Activated naive CD4-positive, alpha-beta T cell treated with anti-CD3 and anti-CD28 coated beads, Interleukin-2, amount 10 ng/mL, durations not matched to agents 7 days and 5 days (primary cell): ENCODE measurements around the gene RGL1.
A peak's percentile ranks its signal among the peaks of the same experiment; 100 is the strongest.

ENCODE experiments used
- CTCF ChIA-PET: fragments of 350-600 bp; sonication (Branson Sonifier 250); formaldehyde crosslinking; loops from one replicate; lab custom pipeline; 2021; ENCODE audit warnings: antibody characterized with exemption; lab: Charles Lee
- DNase-seq: peaks from one replicate; pipeline ENCODE4 v3.0.0-alpha.2; 2020
- H3K27ac Mint-ChIP-seq: one replicate; pipeline ENCODE4 v1.8.0; 2021; ENCODE audit warnings: mild to moderate bottlenecking, moderate library complexity, mixed read lengths
- H3K27me3 Mint-ChIP-seq: one replicate; pipeline ENCODE4 v1.8.0; 2021; ENCODE audit warnings: mild to moderate bottlenecking, mixed read lengths
- H3K36me3 Mint-ChIP-seq: one replicate; pipeline ENCODE4 v1.8.0; 2021; ENCODE audit warnings: mixed read lengths
- H3K4me1 Mint-ChIP-seq: one replicate; pipeline ENCODE4 v1.8.0; 2021; ENCODE audit warnings: mixed read lengths
- H3K4me3 Mint-ChIP-seq: one replicate; pipeline ENCODE4 v1.8.0; 2021; ENCODE audit warnings: mild to moderate bottlenecking, moderate library complexity, mixed read lengths
- H3K9me3 Mint-ChIP-seq: one replicate; pipeline ENCODE4 v1.8.0; 2021; ENCODE audit warnings: mixed read lengths

RGL1 gene

GRCh38 chr1:183806125-183806524, 1.2 kb downstream of the RGL1 start:
- Mint-ChIP-seq H3K27me3 (peaks cover 26% of the 10 kb centered on the region), H3K4me1 (peaks cover 20% of the 10 kb centered on the region), H3K4me3 (no peak overlapping the region)

GRCh38 chr1:183806675-183807074, 1.8 kb downstream of the RGL1 start:
- DNase-seq: no peak
- peaks cover 26% of the 10 kb centered on the region for H3K27me3 Mint-ChIP-seq
- peak overlapping the region; percentile 26 for H3K4me3 Mint-ChIP-seq
- H3K27ac Mint-ChIP-seq: no peak overlapping the region
- H3K9me3 Mint-ChIP-seq: peaks cover 7% of the 10 kb centered on the region
- CTCF ChIA-PET: interaction anchor here (1.5 kb wide), 1 partner anchor 109 kb away, joined by 8 read pairs; no protein-coding TSS in a partner anchor
- peaks cover 2% of the 10 kb centered on the region for H3K36me3 Mint-ChIP-seq
- peaks cover 20% of the 10 kb centered on the region for H3K4me1 Mint-ChIP-seq

More at GRCh38 chr1:183806125-183806524, 1.2 kb downstream of the RGL1 start:
- DNase-seq: no peak
- no peak overlapping the region for H3K27ac Mint-ChIP-seq
- H3K36me3 Mint-ChIP-seq: peaks cover 2% of the 10 kb centered on the region
- H3K9me3 Mint-ChIP-seq: peaks cover 10% of the 10 kb centered on the region
- CTCF ChIA-PET: interaction anchor here (1.5 kb wide), 1 partner anchor 109 kb away, joined by 8 read pairs; no protein-coding TSS in a partner anchor

GRCh38 chr1:183807549-183808168, 2.7 kb downstream of the RGL1 start:
- Mint-ChIP-seq H3K4me1 (peaks cover 20% of the 10 kb centered on the region), H3K4me3 (no peak overlapping the region), H3K36me3 (no peaks in the 10 kb centered on the region)

GRCh38 chr1:183808296-183809027, 3.5 kb downstream of the RGL1 start:
- no peak overlapping the region for H3K27ac Mint-ChIP-seq
- no peaks in the 10 kb centered on the region for H3K36me3 Mint-ChIP-seq
- no peak overlapping the region for H3K4me3 Mint-ChIP-seq
- CTCF ChIA-PET: no interaction called here
- peaks cover 20% of the 10 kb centered on the region for H3K4me1 Mint-ChIP-seq
- DNase-seq: no peak
- H3K9me3 Mint-ChIP-seq: no peaks in the 10 kb centered on the region
- peaks cover 28% of the 10 kb centered on the region for H3K27me3 Mint-ChIP-seq

More at GRCh38 chr1:183807549-183808168, 2.7 kb downstream of the RGL1 start:
- Mint-ChIP-seq H3K27me3 (peaks cover 26% of the 10 kb centered on the region), H3K27ac (no peak overlapping the region), H3K9me3 (no peaks in the 10 kb centered on the region)
- no peak for DNase-seq
- CTCF ChIA-PET: no interaction called here

- no peak for DNase-seq
- H3K4me1 Mint-ChIP-seq: peaks cover 18% of the 10 kb centered on the region
- peaks cover 16% of the 10 kb centered on the region for H3K27me3 Mint-ChIP-seq
- CTCF ChIA-PET: no interaction called here
- no peaks in the 10 kb centered on the region for H3K9me3 Mint-ChIP-seq
- H3K36me3 Mint-ChIP-seq: no peaks in the 10 kb centered on the region
- no peak overlapping the region for H3K27ac Mint-ChIP-seq
- no peak overlapping the region for H3K4me3 Mint-ChIP-seq
Observed at GRCh38 chr1:183810121-183810520, 5.2 kb downstream of the RGL1 start.

- CTCF ChIA-PET: no interaction called here
Observed at GRCh38 chr1:183810756-183811544, 6.0 kb downstream of the RGL1 start.

GRCh38 chr1:183812128-183812527, 7.2 kb downstream of the RGL1 start:
- DNase-seq: no peak
- H3K4me3 Mint-ChIP-seq: no peak overlapping the region
- no peaks in the 10 kb centered on the region for H3K9me3 Mint-ChIP-seq
- CTCF ChIA-PET: no interaction called here
- no peaks in the 10 kb centered on the region for H3K36me3 Mint-ChIP-seq
- H3K27me3 Mint-ChIP-seq: peaks cover 4% of the 10 kb centered on the region
- H3K27ac Mint-ChIP-seq: no peak overlapping the region
- no peaks in the 10 kb centered on the region for H3K4me1 Mint-ChIP-seq

More at GRCh38 chr1:183810756-183811544, 6.0 kb downstream of the RGL1 start:
- H3K27me3 Mint-ChIP-seq: peaks cover 11% of the 10 kb centered on the region
- no peak overlapping the region for H3K27ac Mint-ChIP-seq
- no peak for DNase-seq
- no peak overlapping the region for H3K4me3 Mint-ChIP-seq
- H3K36me3 Mint-ChIP-seq: no peaks in the 10 kb centered on the region
- H3K9me3 Mint-ChIP-seq: no peaks in the 10 kb centered on the region
- peaks cover 11% of the 10 kb centered on the region for H3K4me1 Mint-ChIP-seq

- Mint-ChIP-seq H3K27me3 (peaks cover 4% of the 10 kb centered on the region), H3K4me1 (no peaks in the 10 kb centered on the region), H3K36me3 (no peaks in the 10 kb centered on the region), H3K9me3 (no peaks in the 10 kb centered on the region), H3K27ac (no peak overlapping the region), H3K4me3 (no peak overlapping the region)
- DNase-seq: no peak
- CTCF ChIA-PET: no interaction called here
Observed at GRCh38 chr1:183812686-183813569, 8.0 kb downstream of the RGL1 start.

- H3K9me3 Mint-ChIP-seq: no peaks in the 10 kb centered on the region
Observed at GRCh38 chr1:183814121-183814681, 9.3 kb downstream of the RGL1 start.

GRCh38 chr1:183816110-183816509, 11.2 kb downstream of the RGL1 start:
- no peaks in the 10 kb centered on the region for H3K4me1 Mint-ChIP-seq
- CTCF ChIA-PET: no interaction called here
- H3K27me3 Mint-ChIP-seq: peaks cover 4% of the 10 kb centered on the region
- H3K9me3 Mint-ChIP-seq: no peaks in the 10 kb centered on the region
- H3K27ac Mint-ChIP-seq: no peak overlapping the region
- no peak for DNase-seq
- H3K36me3 Mint-ChIP-seq: no peaks in the 10 kb centered on the region
- no peak overlapping the region for H3K4me3 Mint-ChIP-seq

More at GRCh38 chr1:183814121-183814681, 9.3 kb downstream of the RGL1 start:
- no peak for DNase-seq
- peaks cover 4% of the 10 kb centered on the region for H3K27me3 Mint-ChIP-seq
- H3K4me3 Mint-ChIP-seq: no peak overlapping the region
- H3K36me3 Mint-ChIP-seq: no peaks in the 10 kb centered on the region
- CTCF ChIA-PET: interaction anchor here (0.6 kb wide), 1 partner anchor 22 kb away, joined by 3 read pairs; no protein-coding TSS in a partner anchor
- H3K4me1 Mint-ChIP-seq: no peaks in the 10 kb centered on the region
- H3K27ac Mint-ChIP-seq: no peak overlapping the region

- no peaks in the 10 kb centered on the region for H3K9me3 Mint-ChIP-seq
- CTCF ChIA-PET: interaction anchor here (0.5 kb wide), 1 partner anchor 125 kb away, joined by 3 read pairs; no protein-coding TSS in a partner anchor
- no peak for DNase-seq
- H3K4me3 Mint-ChIP-seq: no peak overlapping the region
- peaks cover 4% of the 10 kb centered on the region for H3K27me3 Mint-ChIP-seq
- H3K36me3 Mint-ChIP-seq: no peaks in the 10 kb centered on the region
- no peaks in the 10 kb centered on the region for H3K4me1 Mint-ChIP-seq
- no peak overlapping the region for H3K27ac Mint-ChIP-seq
Observed at GRCh38 chr1:183817576-183818288, 12.8 kb downstream of the RGL1 start.

- H3K27ac Mint-ChIP-seq: no peak overlapping the region
Observed at GRCh38 chr1:183819059-183819458, 14.1 kb downstream of the RGL1 start.

More at GRCh38 chr1:183819059-183819458, 14.1 kb downstream of the RGL1 start:
- no peaks in the 10 kb centered on the region for H3K4me1 Mint-ChIP-seq
- CTCF ChIA-PET: no interaction called here
- no peaks in the 10 kb centered on the region for H3K9me3 Mint-ChIP-seq
- no peaks in the 10 kb centered on the region for H3K27me3 Mint-ChIP-seq
- no peaks in the 10 kb centered on the region for H3K36me3 Mint-ChIP-seq
- H3K4me3 Mint-ChIP-seq: no peak overlapping the region
- no peak for DNase-seq
